H1 (cell line): ENCODE results near the gene TCF19. TPM values are rescaled to one million over a fixed set of nuclear protein-coding genes. Genes with fewer than 3 reads are reported as not detected.
A peak's percentile ranks its signal among the peaks of the same experiment; 100 is the strongest.

Source experiments
- CTCF ChIA-PET: fragments of 300-600 bp; sonication (Branson Sonifier 250); formaldehyde crosslinking; loops from one replicate; lab custom pipeline; 2021; ENCODE audit not compliant: partially characterized antibody; lab: Charles Lee
- POLR2A ChIA-PET: fragments of 300-600 bp; sonication (Branson Sonifier 250); formaldehyde crosslinking; loops from one replicate; lab custom pipeline; 2021; ENCODE audit warnings: inconsistent platforms; ENCODE audit not compliant: partially characterized antibody; lab: Charles Lee
- DNase-seq, 2 experiments: peaks; one replicate each; pipeline versions ENCODE4 v3.0.0 to v3.0.0-alpha.2; 2010 to 2022; ENCODE audit warnings: low spot score in 2 of 2, low read depth in 1 of 2, mixed read lengths in 1 of 2
- FAIRE-seq: peaks from 2 replicates; lab custom pipeline; 2011; peaks lifted over from hg19 to GRCh38; lab: Jason Lieb, UNC
- H2AFZ ChIP-seq: 2 replicates; pipeline ENCODE4 v1.8.1; 2012; ENCODE audit warnings: low read length, inconsistent platforms
- H2AK5ac ChIP-seq: 2 replicates; pipeline ENCODE4 v1.6.1; 2013; ENCODE audit warnings: low read depth, low read length
- H2BK120ac ChIP-seq: replicated peaks from 2 replicates; pipeline ENCODE3; 2013; ENCODE audit warnings: low read depth, low read length, inconsistent platforms
- H2BK12ac ChIP-seq: 2 replicates; pipeline ENCODE4 v1.6.1; 2013; ENCODE audit warnings: low read depth, low read length
- H2BK15ac ChIP-seq: 2 replicates; pipeline ENCODE4 v1.6.1; 2013; ENCODE audit warnings: low read length
- H2BK20ac ChIP-seq: 2 replicates; pipeline ENCODE4 v1.6.1; 2013; ENCODE audit warnings: low read length
- H2BK5ac ChIP-seq: 2 replicates; pipeline ENCODE4 v1.6.1; 2013; ENCODE audit warnings: low read depth, low read length
- H3K14ac ChIP-seq: 2 replicates; pipeline ENCODE4 v1.6.1; 2013; ENCODE audit warnings: inconsistent platforms; ENCODE audit not compliant: insufficient read length
- H3K18ac ChIP-seq: 2 replicates; pipeline ENCODE4 v1.6.1; 2013; ENCODE audit warnings: low read length; ENCODE audit errors: extremely low read depth
- H3K23ac ChIP-seq: 2 replicates; pipeline ENCODE4 v1.6.1; 2013; ENCODE audit warnings: inconsistent platforms; ENCODE audit not compliant: insufficient read length
- H3K23me2 ChIP-seq: 2 replicates; pipeline ENCODE4 v1.6.1; 2013; ENCODE audit warnings: low read depth, low read length
- H3K27ac ChIP-seq: 2 replicates; pipeline ENCODE4 v1.6.1; 2011; ENCODE audit warnings: low read depth, low read length, inconsistent platforms
- H3K27me3 ChIP-seq, 4 experiments: replicated peaks in 1 of 4; 1 replicate in 1 of 4; 2 replicates in 3 of 4; pipeline versions ENCODE4 v1.6.1 to v1.8.1; 2011 to 2013; ENCODE audit warnings: low read length in 3 of 4, mild to moderate bottlenecking in 3 of 4, inconsistent platforms in 2 of 4, mixed read lengths in 2 of 4, moderate library complexity in 1 of 4; ENCODE audit not compliant: control insufficient read depth in 3 of 4, insufficient read depth in 3 of 4; ENCODE audit errors: extremely low read depth in 1 of 4
- H3K36me3 ChIP-seq, 4 experiments: 2 replicates each; pipeline versions ENCODE4 v1.6.1 to v1.8.1; 2011 to 2013; ENCODE audit warnings: mild to moderate bottlenecking in 4 of 4, low read length in 3 of 4, moderate library complexity in 2 of 4, control low read depth in 1 of 4, inconsistent platforms in 1 of 4; ENCODE audit not compliant: insufficient read depth in 4 of 4, control insufficient read depth in 2 of 4
- H3K4ac ChIP-seq: replicated peaks from 2 replicates; pipeline ENCODE3; 2013; ENCODE audit warnings: low read length, low read depth, mixed read lengths, inconsistent platforms; ENCODE audit not compliant: insufficient read length
- H3K4me1 ChIP-seq, 4 experiments: replicated peaks in 1 of 4; 1 replicate in 1 of 4; 2 replicates in 3 of 4; pipeline versions ENCODE4 v1.6.1 to v1.8.1; 2011 to 2013; ENCODE audit warnings: low read length in 3 of 4, inconsistent platforms in 2 of 4, mixed read lengths in 1 of 4; ENCODE audit not compliant: insufficient read depth in 4 of 4, control insufficient read depth in 3 of 4
- H3K4me2 ChIP-seq, 2 experiments: 2 replicates each; pipeline versions ENCODE4 v1.6.1 to v1.8.1; 2011 to 2013; ENCODE audit warnings: low read depth in 2 of 2, low read length in 2 of 2, control low read depth in 1 of 2, inconsistent platforms in 1 of 2, mild to moderate bottlenecking in 1 of 2; ENCODE audit not compliant: insufficient read depth in 1 of 2
- H3K4me3 ChIP-seq, 4 experiments: fragments of 200-600, 300-600 bp in 1 of 4; sonication (generic), shearing (Covaris generic), sonication (Bioruptor Twin) in 1 of 4; 2 replicates each; pipeline versions ENCODE4 v1.5.1 to v1.8.1; 2011 to 2016; ENCODE audit warnings: low read length in 4 of 4, low read depth in 3 of 4, control low read depth in 2 of 4, inconsistent platforms in 2 of 4, mild to moderate bottlenecking in 2 of 4, mixed read lengths in 1 of 4, moderate library complexity in 1 of 4; ENCODE audit not compliant: insufficient read depth in 2 of 4; ENCODE audit errors: extremely low read depth in 1 of 4
- H3K56ac ChIP-seq: replicated peaks from 2 replicates; pipeline ENCODE3; 2013; ENCODE audit warnings: low read depth, mild to moderate bottlenecking, mixed read lengths, low read length, inconsistent platforms; ENCODE audit not compliant: insufficient read length
- H3K79me1 ChIP-seq: 2 replicates; pipeline ENCODE4 v1.6.1; 2013; ENCODE audit warnings: low read depth, low read length, control low read depth
- H3K79me2 ChIP-seq, 2 experiments: 2 replicates each; pipeline versions ENCODE4 v1.6.1 to v1.8.1; 2012 to 2013; ENCODE audit warnings: low read length in 2 of 2, mild to moderate bottlenecking in 2 of 2, inconsistent platforms in 1 of 2; ENCODE audit not compliant: insufficient read depth in 2 of 2, control insufficient read depth in 1 of 2
- H3K9ac ChIP-seq, 4 experiments: replicated peaks in 1 of 4; 1 replicate in 1 of 4; 2 replicates in 3 of 4; pipeline versions ENCODE4 v1.6.1 to v1.8.1; 2011 to 2013; ENCODE audit warnings: low read depth in 3 of 4, low read length in 3 of 4, control low read depth in 2 of 4, mild to moderate bottlenecking in 2 of 4, moderate library complexity in 2 of 4, inconsistent platforms in 1 of 4; ENCODE audit errors: extremely low read depth in 1 of 4
- H3K9me3 ChIP-seq, 2 experiments: 2 replicates each; pipeline versions ENCODE4 v1.6.1 to v1.8.1; 2012 to 2013; ENCODE audit warnings: mild to moderate bottlenecking in 2 of 2, moderate library complexity in 2 of 2, control low read depth in 1 of 2, inconsistent platforms in 1 of 2, low read depth in 1 of 2, low read length in 1 of 2, mixed read lengths in 1 of 2; ENCODE audit not compliant: insufficient read depth in 2 of 2
- H4K20me1 ChIP-seq, 2 experiments: replicated peaks in 1 of 2; 2 replicates each; pipeline versions ENCODE3 to v1.8.1; 2011 to 2013; ENCODE audit warnings: inconsistent platforms in 2 of 2, low read length in 2 of 2, mild to moderate bottlenecking in 1 of 2; ENCODE audit not compliant: insufficient read depth in 2 of 2, control insufficient read depth in 1 of 2
- H4K5ac ChIP-seq: 2 replicates; pipeline ENCODE4 v1.6.1; 2013; ENCODE audit warnings: low read length, low read depth, mixed read lengths, inconsistent platforms; ENCODE audit not compliant: insufficient read length
- H4K8ac ChIP-seq: 2 replicates; pipeline ENCODE4 v1.8.0; 2013; ENCODE audit warnings: mild to moderate bottlenecking, moderate library complexity, low read length, inconsistent platforms; ENCODE audit not compliant: insufficient read depth; ENCODE audit errors: extremely low read depth
- H4K91ac ChIP-seq: replicated peaks from 2 replicates; pipeline ENCODE3; 2013; ENCODE audit warnings: low read length, mixed read lengths, inconsistent platforms; ENCODE audit not compliant: insufficient read length
- ASH2L ChIP-seq: fragments of 200-600, 300-600 bp; sonication (generic); IDR thresholded peaks from one replicate; pipeline ENCODE4 v1.7.1; 2017; ENCODE audit warnings: low read length
- BCL11A ChIP-seq, 2 experiments: IDR thresholded peaks; one replicate each; pipeline ENCODE4 v1.6.1; 2011; ENCODE audit warnings: low read depth in 2 of 2, low read length in 2 of 2, mild to moderate bottlenecking in 2 of 2
- CREB1 ChIP-seq: IDR thresholded peaks from 2 replicates; pipeline ENCODE4 v1.6.1; 2012; ENCODE audit warnings: inconsistent platforms
- GTF2F1 ChIP-seq: IDR thresholded peaks from 2 replicates; pipeline ENCODE4 v1.6.1; 2012; ENCODE audit warnings: low read depth, low read length, improper control_type of control experiment, borderline replicate concordance
- RXRA ChIP-seq: IDR thresholded peaks from 2 replicates; pipeline ENCODE4 v1.6.1; 2011; ENCODE audit warnings: low read depth, mild to moderate bottlenecking, low read length, moderate library complexity; ENCODE audit not compliant: insufficient read depth
- SIN3A ChIP-seq, 2 experiments: IDR thresholded peaks in 1 of 2; conservative IDR thresholded peaks in 1 of 2; 2 replicates each; pipeline ENCODE4 v1.6.1; 2011 to 2012; ENCODE audit warnings: low read length in 2 of 2, improper control_type of control experiment in 1 of 2, low read depth in 1 of 2, mild to moderate bottlenecking in 1 of 2
- SP2 ChIP-seq: IDR thresholded peaks from 2 replicates; pipeline ENCODE4 v1.6.1; 2012; ENCODE audit warnings: mild to moderate bottlenecking, low read length, inconsistent platforms
- WGBS, 2 experiments: shearing (Covaris generic) in 1 of 2; methylation state at CpG; one replicate each; pipeline versions ENCODE4 v1.1.6 to v1.1.7; 2013 to 2015; ENCODE audit warnings: low lambda C conversion rate in 2 of 2, mixed read lengths in 2 of 2, inconsistent platforms in 1 of 2, low coverage in 1 of 2, missing lambda C conversion rate in 1 of 2; ENCODE audit not compliant: insufficient replicate concordance in 2 of 2, insufficient coverage in 1 of 2, insufficient read length in 1 of 2; ENCODE audit errors: extremely low coverage in 1 of 2, missing lambda C conversion rate in 1 of 2; 5-methylcytosine and 5-hydroxymethylcytosine counted together
- polyA plus RNA-seq, 7 experiments: library from polyadenylated mRNA; depleted of rRNA in 3 of 7; stranded (reverse) in 5 of 7; unstranded in 2 of 7; fragments of >200 nt in 5 of 7; fragments of 200-250 nt in 2 of 7; gene quantifications; 1 replicate in 5 of 7; 2 replicates in 1 of 7; 4 replicates in 1 of 7; pipeline versions ENCODE4 v1.2.1 to v1.2.3, GENCODE V29; 2011 to 2013; ENCODE audit warnings: missing spikeins in 2 of 7, mixed read lengths in 2 of 7
- total RNA-seq: library from RNA; stranded (reverse); fragmentation: NEBNext Ultra II Directional; extraction: Animal tissue kit (Norgen Biotek cat#: 25700); gene quantifications from 2 replicates; pipeline ENCODE4 v1.2.1, GENCODE V29; 2021

The TCF19 gene
- total and polyA plus RNA-seq, 2 of the 8 experiments (the other 6 are each of a cell fraction or from before 2014, with no cell fraction given), result 7.2 to 11.0 TPM

DNA sequence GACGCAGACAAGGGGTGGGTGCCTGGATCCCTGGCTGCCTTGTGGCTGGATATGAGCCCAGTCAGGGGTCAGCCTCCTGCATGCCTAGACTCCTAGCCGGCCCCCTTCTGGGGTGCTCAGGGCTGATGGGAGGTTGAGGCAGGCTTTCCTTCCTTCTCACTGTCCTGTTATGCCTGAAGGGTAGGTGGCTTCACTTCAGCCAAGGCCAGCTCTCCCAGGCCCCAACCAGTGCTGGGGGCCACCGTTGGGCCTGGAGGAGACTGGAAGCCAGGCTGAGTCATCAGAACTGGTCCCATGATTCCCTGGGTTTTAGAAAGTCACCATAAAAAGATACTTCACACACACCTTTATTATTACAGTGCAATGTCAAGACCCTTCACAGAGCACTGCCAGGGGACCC lies 15.0 kb downstream of the TCF19 start:
- H3K56ac ChIP-seq, result peak overlapping the region; percentile 65
- no peaks in the 10 kb centered on the region for H3K36me3 ChIP-seq
- ChIA-PET POLR2A (interaction anchor here (0.8 to 68.5 kb wide), 6 partner anchors 5 to 707 kb away, joined by 3 to 2251 read pairs (median 7); partner anchors contain the start of genes CCHCR1, CDSN, MICA and POU5F1), CTCF (interaction anchor here (1.7 to 5.9 kb wide), 5 partner anchors 14 to 193 kb away, joined by 4 to 36 read pairs (median 21); partner anchors contain the start of genes PSORS1C1 and TCF19)
- H3K4me1 ChIP-seq, result peaks cover 22 to 43% (median 32%) of the 10 kb centered on the region in 4 experiments
- no peak overlapping the region for H3K23ac ChIP-seq
- no peaks in the 10 kb centered on the region for H3K27me3 ChIP-seq
- peaks cover 15 to 56% of the 10 kb centered on the region in 2 experiments for H3K79me2 ChIP-seq
- peak overlapping the region; percentile 88 for H2BK20ac ChIP-seq
- peak overlapping the region; percentile 99 for H4K91ac ChIP-seq
- FAIRE-seq, result no peak
- peak overlapping the region; percentile 70 for H2BK12ac ChIP-seq
- no peak overlapping the region for H3K14ac ChIP-seq
- H4K5ac ChIP-seq, result peak overlapping the region; percentile 77
- peak overlapping the region; percentile 83 to 89 for H3K4me2 ChIP-seq
- peak overlapping the region; percentile 44 to 62 (median 55); a peak in 6 of 8 replicates for H3K4me3 ChIP-seq
- H2AFZ ChIP-seq, result no peak overlapping the region
- peaks cover 6% of the 10 kb centered on the region for H3K79me1 ChIP-seq
- peak overlapping the region; percentile 47; the same call in 1 of the 2 replicates for H4K8ac ChIP-seq
- H3K9ac ChIP-seq, result peak overlapping the region in 3 of 4 experiments; percentile 29 to 40 (median 39); a peak in 3 of 7 replicates
- H3K4ac ChIP-seq, result peak overlapping the region; percentile 95
- WGBS, 2 experiments, result 32% methylated on average over 3 of the region's 3 CpGs; no CpG with 5 or more reads in 1 of the 2 experiments
- H3K23me2 ChIP-seq, result peaks cover 13% of the 10 kb centered on the region
- no peaks in the 10 kb centered on the region for H3K9me3 ChIP-seq
- H4K20me1 ChIP-seq, result peaks cover 6 to 8% of the 10 kb centered on the region in 2 experiments
- H2BK120ac ChIP-seq, result peak overlapping the region; percentile 96
- H2BK5ac ChIP-seq, result peak overlapping the region; percentile 100
- H3K18ac ChIP-seq, result peak overlapping the region; percentile 97
- H2BK15ac ChIP-seq, result peak overlapping the region; percentile 4; the same call in 1 of the 2 replicates
- H2AK5ac ChIP-seq, result peak overlapping the region; percentile 97
- no peak for DNase-seq
- peak overlapping the region; percentile 92 for H3K27ac ChIP-seq
- TF ChIP-seq ASH2L (no peak), CREB1 (no peak), SP2 (no peak), GTF2F1 (no peak), BCL11A (IDR thresholded peaks at IDR 0.05; ENCODE audit: low read depth in 2 of 2, low read length in 2 of 2) (no peak), RXRA (no peak), SIN3A (conservative IDR thresholded peaks at IDR 0.05 in 1 of 2, IDR thresholded peaks at IDR 0.05 in 1 of 2; ENCODE audit: low read depth in 1 of 2, low read length in 2 of 2) (no peak)
